Neural cell (in vitro differentiated cells): ENCODE measurements around the gene ZNF860.

Source experiments
- CTCF ChIP-seq: fragments of 450-650 bp; IDR thresholded peaks from 2 replicates; pipeline ENCODE4 v1.5.1; 2014; ENCODE audit warnings: antibody characterized with exemption, mild to moderate bottlenecking, moderate library complexity; ENCODE audit not compliant: poor library complexity, severe bottlenecking
- EP300 ChIP-seq: fragments of 450-650 bp; conservative IDR thresholded peaks from 2 replicates; pipeline ENCODE4 v1.6.1; 2014; ENCODE audit warnings: antibody characterized with exemption, mild to moderate bottlenecking, moderate library complexity; ENCODE audit not compliant: poor library complexity, severe bottlenecking
- EZH2 ChIP-seq: fragments of 200-600, 300-800 bp; shearing (Covaris generic), sonication (generic); IDR thresholded peaks from 2 replicates; pipeline ENCODE4 v1.6.1; 2014; ENCODE audit warnings: antibody characterized with exemption, low read length, borderline replicate concordance, mild to moderate bottlenecking; ENCODE audit not compliant: insufficient read depth, poor library complexity, severe bottlenecking
- MXI1 ChIP-seq: fragments of 450-650 bp; conservative IDR thresholded peaks from 2 replicates; pipeline ENCODE4 v1.6.1; 2014; ENCODE audit warnings: antibody characterized with exemption, mild to moderate bottlenecking; ENCODE audit not compliant: poor library complexity, severe bottlenecking
- POLR2AphosphoS5 ChIP-seq: IDR thresholded peaks from 2 replicates; pipeline ENCODE4 v1.6.1; 2012
- RAD21 ChIP-seq: fragments of 450-650 bp; conservative IDR thresholded peaks from 2 replicates; pipeline ENCODE4 v1.6.1; 2014; ENCODE audit warnings: antibody characterized with exemption, mild to moderate bottlenecking, moderate library complexity
- SMC3 ChIP-seq: fragments of 450-650 bp; conservative IDR thresholded peaks from 2 replicates; pipeline ENCODE4 v1.6.1; 2014; ENCODE audit warnings: antibody characterized with exemption, mild to moderate bottlenecking, moderate library complexity; ENCODE audit not compliant: poor library complexity
- TAF1 ChIP-seq: IDR thresholded peaks from 2 replicates; pipeline ENCODE4 v1.6.1; 2012; ENCODE audit warnings: low read depth
- TF ChIP-seq, protein P1 (sequence below): IDR thresholded peaks from 2 replicates; pipeline ENCODE4 v1.6.1; 2012; ENCODE audit warnings: borderline replicate concordance

GRCh38 chr3:31946484-31947081, 35.0 kb upstream of the ZNF860 start:
- TF ChIP-seq CTCF (no peak), SMC3 (no peak), POLR2AphosphoS5 (no peak), EZH2 (no peak), RAD21 (no peak), TAF1 (no peak), EP300 (no peak), MXI1 (no peak)
- TF ChIP-seq, protein P1, sequence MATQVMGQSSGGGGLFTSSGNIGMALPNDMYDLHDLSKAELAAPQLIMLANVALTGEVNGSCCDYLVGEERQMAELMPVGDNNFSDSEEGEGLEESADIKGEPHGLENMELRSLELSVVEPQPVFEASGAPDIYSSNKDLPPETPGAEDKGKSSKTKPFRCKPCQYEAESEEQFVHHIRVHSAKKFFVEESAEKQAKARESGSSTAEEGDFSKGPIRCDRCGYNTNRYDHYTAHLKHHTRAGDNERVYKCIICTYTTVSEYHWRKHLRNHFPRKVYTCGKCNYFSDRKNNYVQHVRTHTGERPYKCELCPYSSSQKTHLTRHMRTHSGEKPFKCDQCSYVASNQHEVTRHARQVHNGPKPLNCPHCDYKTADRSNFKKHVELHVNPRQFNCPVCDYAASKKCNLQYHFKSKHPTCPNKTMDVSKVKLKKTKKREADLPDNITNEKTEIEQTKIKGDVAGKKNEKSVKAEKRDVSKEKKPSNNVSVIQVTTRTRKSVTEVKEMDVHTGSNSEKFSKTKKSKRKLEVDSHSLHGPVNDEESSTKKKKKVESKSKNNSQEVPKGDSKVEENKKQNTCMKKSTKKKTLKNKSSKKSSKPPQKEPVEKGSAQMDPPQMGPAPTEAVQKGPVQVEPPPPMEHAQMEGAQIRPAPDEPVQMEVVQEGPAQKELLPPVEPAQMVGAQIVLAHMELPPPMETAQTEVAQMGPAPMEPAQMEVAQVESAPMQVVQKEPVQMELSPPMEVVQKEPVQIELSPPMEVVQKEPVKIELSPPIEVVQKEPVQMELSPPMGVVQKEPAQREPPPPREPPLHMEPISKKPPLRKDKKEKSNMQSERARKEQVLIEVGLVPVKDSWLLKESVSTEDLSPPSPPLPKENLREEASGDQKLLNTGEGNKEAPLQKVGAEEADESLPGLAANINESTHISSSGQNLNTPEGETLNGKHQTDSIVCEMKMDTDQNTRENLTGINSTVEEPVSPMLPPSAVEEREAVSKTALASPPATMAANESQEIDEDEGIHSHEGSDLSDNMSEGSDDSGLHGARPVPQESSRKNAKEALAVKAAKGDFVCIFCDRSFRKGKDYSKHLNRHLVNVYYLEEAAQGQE: no peak
